ENCODE measurements around the gene ERCC8.
"Not testable (repeated sequence)": the region's sequence is repeated elsewhere in the genome, so short reads cannot be mapped to it uniquely, and the experiment has no call there.

The ERCC8 gene, protein sequence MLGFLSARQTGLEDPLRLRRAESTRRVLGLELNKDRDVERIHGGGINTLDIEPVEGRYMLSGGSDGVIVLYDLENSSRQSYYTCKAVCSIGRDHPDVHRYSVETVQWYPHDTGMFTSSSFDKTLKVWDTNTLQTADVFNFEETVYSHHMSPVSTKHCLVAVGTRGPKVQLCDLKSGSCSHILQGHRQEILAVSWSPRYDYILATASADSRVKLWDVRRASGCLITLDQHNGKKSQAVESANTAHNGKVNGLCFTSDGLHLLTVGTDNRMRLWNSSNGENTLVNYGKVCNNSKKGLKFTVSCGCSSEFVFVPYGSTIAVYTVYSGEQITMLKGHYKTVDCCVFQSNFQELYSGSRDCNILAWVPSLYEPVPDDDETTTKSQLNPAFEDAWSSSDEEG

GRCh38 chr5:60944904-60945812 is at the start of gene ERCC8, which contains the start of gene NDUFAF2:
TSS of gene ERCC8 (minus strand) at chr5:60945070. CDS start at chr5:60945008, 62 bp downstream.
TSS of gene NDUFAF2 (plus strand) at chr5:60945205. CDS start at chr5:60945256, 51 bp downstream.
- DNase-seq, result peak; percentile 84

GRCh38 chr5:60993875-60994571 is 49.2 kb upstream of the ERCC8 start:
- DNase-seq, result no peak

DNA sequence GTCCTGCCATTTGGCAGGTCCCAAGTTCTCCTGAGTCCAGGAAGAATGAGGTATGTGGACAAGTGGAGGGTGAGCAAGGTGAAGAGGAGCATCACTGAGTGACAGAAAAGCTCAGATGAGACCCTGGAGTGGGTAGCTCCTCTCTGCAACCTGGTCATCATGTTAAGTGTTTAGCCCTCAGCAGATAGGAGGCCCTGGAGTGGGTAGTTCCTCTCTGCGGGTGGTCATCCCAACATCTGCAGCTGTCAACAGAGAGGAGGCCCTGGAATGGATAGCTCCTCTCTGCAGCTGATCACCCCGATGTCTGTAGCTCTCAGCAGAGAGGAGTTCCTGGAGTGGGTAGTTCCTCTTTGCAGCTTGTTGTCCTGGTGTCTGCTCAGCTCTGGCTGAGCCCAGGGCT is 48.6 kb upstream of the ERCC8 start:
- DNase-seq, result no peak

GRCh38 chr5:60992871-60993270 is 48.0 kb upstream of the ERCC8 start:
- DNase-seq, result no peak

GRCh38 chr5:60989790-60990189 is 44.9 kb upstream of the ERCC8 start:
- no peak for DNase-seq

DNA sequence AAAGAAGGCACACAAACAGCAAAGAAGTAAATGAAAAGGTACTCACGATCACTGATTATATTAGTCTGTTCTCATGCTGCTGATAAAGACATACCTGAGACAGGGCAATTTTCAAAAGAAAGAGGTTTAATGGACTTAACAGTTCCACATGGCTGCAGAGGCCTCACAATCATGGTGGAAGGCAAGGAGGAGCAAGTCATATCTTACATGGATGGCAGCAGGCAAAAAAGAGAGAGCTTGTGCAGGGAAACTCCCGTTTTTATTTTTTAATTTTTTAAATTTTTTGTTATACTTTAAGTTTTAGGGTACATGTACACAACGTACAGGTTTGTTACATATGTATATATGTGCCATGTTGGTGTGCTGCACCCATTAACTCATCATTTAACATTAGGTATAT is 37.3 kb upstream of the ERCC8 start:
- not testable (repeated sequence) for DNase-seq

DNA sequence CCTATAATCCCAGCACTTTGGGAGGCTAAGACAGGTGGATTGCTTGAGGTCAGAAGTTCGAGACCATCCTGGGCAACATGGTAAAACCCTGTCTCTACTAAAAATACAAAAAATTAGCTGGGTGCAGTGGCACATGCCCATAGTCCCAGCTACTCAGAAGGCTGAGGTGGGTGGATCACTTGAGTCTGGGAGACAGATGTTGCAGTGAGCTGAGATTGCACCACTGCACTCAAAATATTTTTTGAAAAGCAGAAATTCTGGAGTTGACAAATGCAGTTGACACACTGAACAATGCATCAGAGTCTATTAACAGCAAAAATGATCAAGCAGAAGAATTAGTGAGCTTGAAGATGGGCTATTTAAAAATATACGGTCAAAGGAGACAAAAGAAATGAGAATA is 35.6 kb upstream of the ERCC8 start:
- no peak for DNase-seq

DNA sequence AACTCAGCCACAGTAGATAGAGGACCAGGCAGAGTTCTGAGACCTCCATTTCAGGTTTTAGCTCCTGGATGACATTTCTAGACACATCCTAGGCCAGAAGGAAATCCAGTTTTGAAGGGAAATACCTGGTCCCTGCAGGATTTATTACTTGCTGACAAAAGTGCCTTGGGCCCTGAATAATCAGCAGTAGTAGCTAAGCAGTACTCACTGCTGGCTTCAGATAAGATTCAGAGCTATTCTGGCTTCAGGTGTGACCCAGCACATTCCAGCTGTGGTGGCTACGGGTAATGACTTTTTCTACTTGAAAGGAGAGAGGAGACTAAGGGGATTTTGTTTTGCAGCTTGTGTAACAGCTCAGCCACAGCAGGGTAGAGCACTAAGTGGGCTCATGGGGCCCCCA is 34.1 kb upstream of the ERCC8 start:
- DNase-seq, result no peak

DNA sequence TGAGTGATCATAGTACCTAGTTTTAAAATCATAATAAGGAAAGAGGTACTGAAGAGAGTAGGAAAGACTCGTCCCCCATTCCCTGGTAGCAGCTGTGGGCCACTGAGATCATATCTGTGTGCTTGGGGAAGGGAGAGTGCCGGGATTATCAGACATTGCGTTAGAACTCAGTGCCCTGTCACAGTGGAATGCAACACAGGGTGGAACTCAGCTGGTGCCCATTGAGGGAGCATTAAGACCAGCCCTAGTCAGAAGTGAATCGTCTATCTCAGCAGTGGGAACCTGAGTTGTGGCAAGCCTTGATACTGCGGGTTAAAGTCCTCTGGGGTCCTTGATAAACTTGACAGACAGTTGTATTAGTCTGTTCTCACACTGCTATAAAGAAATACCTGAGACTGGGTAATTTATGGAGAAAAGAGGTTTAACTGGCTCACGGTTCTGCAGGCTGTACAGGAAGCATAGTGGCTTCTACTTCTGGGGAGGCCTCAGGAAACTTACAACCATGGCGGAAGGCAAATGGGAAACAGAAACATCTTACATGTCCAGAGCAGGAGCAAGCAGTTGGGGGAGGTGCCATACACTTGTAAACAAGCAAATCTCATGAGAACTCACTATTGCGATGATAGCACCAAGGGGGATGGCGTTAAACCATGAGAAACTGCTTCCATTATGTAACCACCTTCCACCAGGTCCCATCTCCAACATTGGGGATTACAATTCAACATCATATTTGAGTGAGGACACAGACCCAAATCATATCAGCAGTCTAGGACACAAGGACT is 33.3 kb upstream of the ERCC8 start:
- no peak for DNase-seq

DNA sequence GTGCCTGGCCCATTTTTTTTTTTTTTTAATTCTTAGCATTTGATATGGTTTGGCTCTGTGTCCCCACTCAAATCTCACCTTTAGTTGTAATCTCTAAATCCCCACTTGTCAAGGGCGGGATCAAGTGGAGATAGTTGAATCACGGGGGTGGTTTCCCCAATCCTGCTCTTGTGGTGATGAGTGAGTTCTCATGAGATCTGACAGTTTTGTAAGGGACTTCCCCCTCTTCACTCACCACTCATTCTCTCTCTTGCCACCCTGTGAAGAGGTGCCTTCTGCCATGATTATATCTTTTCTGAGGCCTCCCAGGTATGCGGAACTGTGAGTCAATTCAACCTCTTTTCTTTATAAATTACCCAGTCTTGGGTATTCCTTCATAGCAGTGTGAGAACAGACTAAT is 27.4 kb upstream of the ERCC8 start:
- no peak for DNase-seq

GRCh38 chr5:60961685-60962084 is 16.8 kb upstream of the ERCC8 start:
- DNase-seq, result no peak

- DNase-seq, result no peak
Observed at GRCh38 chr5:60960591-60960990, 15.7 kb upstream of the ERCC8 start.

GRCh38 chr5:60959156-60959555 is 14.3 kb upstream of the ERCC8 start:
- no peak for DNase-seq

DNA sequence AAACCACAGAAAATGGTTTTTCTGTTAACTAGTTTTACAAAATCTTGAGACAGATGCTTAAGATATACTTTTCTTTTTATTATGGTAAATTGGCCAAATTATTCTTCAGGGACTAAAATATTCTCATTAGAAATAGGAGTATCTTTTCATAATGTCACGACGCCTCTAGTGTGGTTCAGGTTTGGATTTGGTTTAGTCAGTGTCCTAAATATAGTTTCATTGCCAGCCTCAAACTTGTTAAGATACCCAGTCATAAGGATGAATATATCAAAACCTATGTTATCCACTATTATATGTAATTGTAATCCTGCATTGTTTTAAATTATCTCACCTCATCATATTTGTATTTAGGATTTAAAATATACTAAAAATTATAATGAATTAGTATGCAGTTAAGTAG is 13.8 kb upstream of the ERCC8 start:
- no peak for DNase-seq

GRCh38 chr5:60958088-60958487 is 13.2 kb upstream of the ERCC8 start:
- no peak for DNase-seq

DNA sequence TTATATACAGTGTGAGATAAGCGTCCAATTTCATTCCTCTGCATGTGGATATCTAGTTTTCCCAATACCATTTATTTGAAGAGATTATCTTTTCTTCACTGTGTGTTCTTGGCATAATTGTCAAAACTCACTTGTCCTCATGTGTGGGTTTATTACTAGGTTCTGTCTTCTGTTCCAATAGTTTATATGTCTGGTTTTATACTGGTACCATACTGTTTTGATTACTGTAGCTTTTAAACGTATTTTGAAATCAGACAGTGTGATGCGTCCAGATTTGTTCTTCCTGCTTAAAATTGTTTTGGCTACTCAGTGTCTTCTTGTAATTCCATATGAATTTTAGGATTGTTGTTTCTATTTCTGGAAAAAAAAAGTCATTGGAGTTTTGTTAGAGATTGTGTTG is 10.4 kb upstream of the ERCC8 start:
- no peak for DNase-seq

- DNase-seq, result no peak
Observed at GRCh38 chr5:60948738-60949137, 3.9 kb upstream of the ERCC8 start.

DNA sequence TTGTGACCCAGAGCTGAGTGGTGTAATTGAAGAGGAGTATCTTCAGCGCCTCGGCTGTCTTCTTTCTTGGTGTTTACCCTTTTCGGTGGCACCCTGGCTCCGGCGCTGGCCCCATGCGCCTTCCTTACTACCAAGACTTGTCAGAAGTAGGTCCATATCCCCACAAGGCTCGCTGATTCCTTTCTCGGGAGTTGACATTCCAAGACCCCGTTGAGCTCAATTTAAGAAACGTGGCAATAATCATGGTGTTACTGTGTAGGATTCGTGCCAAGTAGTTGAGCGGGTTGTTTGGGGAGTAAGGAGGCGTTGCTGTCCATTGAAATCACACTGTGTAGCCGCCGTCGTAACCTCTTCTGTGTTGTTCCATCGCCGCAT is 930 bp upstream of the ERCC8 start:
- DNase-seq, result no peak

DNA sequence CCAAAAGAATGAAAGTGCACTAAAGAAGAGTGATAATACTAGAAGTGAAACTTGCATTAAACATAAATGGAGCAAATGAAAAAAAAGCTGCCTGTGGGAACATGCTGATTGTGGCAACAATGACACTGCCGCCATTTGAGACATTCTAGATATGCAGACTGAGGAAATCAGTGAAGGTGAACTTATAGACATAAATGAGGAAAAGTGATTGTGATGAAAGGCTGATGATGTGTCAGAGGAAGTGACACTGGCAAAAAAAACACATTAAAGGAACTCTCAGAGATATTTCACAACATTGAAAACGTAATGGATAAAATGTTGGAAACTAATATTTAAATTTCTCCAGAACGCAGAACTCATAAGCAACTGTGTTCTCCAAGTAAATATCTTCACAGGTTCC is 1.2 kb downstream of the ERCC8 start:
- no peak for DNase-seq

- no peak for DNase-seq
Observed at GRCh38 chr5:60929024-60929423, 15.8 kb downstream of the ERCC8 start.

- DNase-seq, result no peak
Observed at GRCh38 chr5:60927450-60927849, 17.4 kb downstream of the ERCC8 start.

GRCh38 chr5:60918466-60918865 is 26.4 kb downstream of the ERCC8 start:
- no peak for DNase-seq

- no peak for DNase-seq
Observed at GRCh38 chr5:60916646-60917045, 28.2 kb downstream of the ERCC8 start.
